ENCODE data around the gene LPP.

Gene LPP

DNA sequence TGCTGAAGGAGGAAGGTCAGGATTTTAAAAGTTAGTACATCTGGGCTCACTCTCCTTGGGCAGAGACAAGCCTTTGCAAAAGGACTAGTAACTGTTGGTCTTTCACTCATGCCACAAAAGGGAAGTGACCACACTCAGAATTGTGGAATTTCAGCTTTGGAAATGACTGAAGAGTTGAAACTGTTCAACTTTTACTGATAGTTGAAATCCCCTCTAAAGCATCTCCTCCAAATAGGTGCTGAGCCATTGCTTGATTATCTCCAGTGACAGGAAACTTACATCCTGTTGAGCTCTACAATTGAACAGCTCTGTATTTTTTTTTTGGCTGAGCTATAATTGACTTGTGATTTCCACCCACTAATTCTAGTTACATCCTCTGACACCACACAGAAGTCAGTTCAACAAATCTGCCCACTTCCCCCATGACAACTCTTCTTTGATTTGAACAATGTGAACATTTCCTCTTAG, 763.0 kb downstream of the LPP start:
- DNase-seq (ENCODE audit: insufficient read length, low spot score) (no peak), FAIRE-seq (no peak)
- TF ChIP-seq POLR2AphosphoS5 (IDR thresholded peaks at IDR 0.05; ENCODE audit: low read depth, low read length) = no peak
- peak; percentile 82 for TF ChIP-seq SPI1 (IDR thresholded peaks at IDR 0.05; ENCODE audit: low read depth, low read length)

- FAIRE-seq (no peak), DNase-seq (ENCODE audit: insufficient read length, low spot score) (no peak)
- TF ChIP-seq SPI1 (IDR thresholded peaks at IDR 0.05; ENCODE audit: low read depth, low read length) (no peak), POU2F2 (IDR thresholded peaks at IDR 0.05; ENCODE audit: low read depth, low read length) (no peak), POLR2AphosphoS5 (IDR thresholded peaks at IDR 0.05; ENCODE audit: low read depth, low read length) (no peak), PAX5 (IDR thresholded peaks at IDR 0.05; ENCODE audit: insufficient read depth, low read length, severe bottlenecking) (no peak), TAF1 (IDR thresholded peaks at IDR 0.05; ENCODE audit: low read depth, low read length) (no peak), POLR2A (IDR thresholded peaks at IDR 0.05; ENCODE audit: low read depth, low read length) (no peak)
Observed at GRCh38 chr3:188918093-188918492, 764.1 kb downstream of the LPP start.

DNA sequence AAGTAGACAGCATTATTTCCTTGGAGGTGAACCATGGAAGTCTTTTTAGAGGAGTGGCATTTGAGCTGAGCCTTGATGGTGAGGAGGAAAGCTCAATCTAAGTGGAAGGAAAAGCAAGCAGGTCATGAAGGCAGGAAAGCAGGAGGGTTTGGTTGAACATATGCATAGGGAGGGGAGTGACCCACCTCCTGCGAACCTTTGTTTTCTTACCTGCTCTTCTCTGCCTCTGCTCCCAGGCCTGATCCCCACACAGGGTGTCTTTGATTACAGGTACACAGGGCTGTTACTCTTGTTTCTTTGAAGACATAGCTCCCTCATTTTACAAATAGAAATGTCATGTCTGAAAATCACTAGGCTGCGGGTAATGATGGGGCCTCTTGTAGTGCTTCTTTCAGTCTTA, 769.7 kb downstream of the LPP start:
- DNase-seq (ENCODE audit: insufficient read length, low spot score) (no peak), FAIRE-seq (no peak)
- TF ChIP-seq POLR2AphosphoS5 (IDR thresholded peaks at IDR 0.05; ENCODE audit: low read depth, low read length) = no peak
- no peak for TF ChIP-seq SPI1 (IDR thresholded peaks at IDR 0.05; ENCODE audit: low read depth, low read length)
- TF ChIP-seq POLR2A (IDR thresholded peaks at IDR 0.05; ENCODE audit: low read depth, low read length) = no peak
- TF ChIP-seq POU2F2 (IDR thresholded peaks at IDR 0.05; ENCODE audit: low read depth, low read length) = no peak
- TF ChIP-seq PAX5 (IDR thresholded peaks at IDR 0.05; ENCODE audit: insufficient read depth, low read length, severe bottlenecking) = no peak
- TF ChIP-seq TAF1 (IDR thresholded peaks at IDR 0.05; ENCODE audit: low read depth, low read length) = no peak

GRCh38 chr3:188925376-188925775, 771.4 kb downstream of the LPP start:
- no peak for FAIRE-seq
- DNase-seq (ENCODE audit: insufficient read length, low spot score) = no peak
- TF ChIP-seq POLR2A (IDR thresholded peaks at IDR 0.05; ENCODE audit: low read depth, low read length) = no peak
- no peak for TF ChIP-seq PAX5 (IDR thresholded peaks at IDR 0.05; ENCODE audit: insufficient read depth, low read length, severe bottlenecking)
- no peak for TF ChIP-seq POLR2AphosphoS5 (IDR thresholded peaks at IDR 0.05; ENCODE audit: low read depth, low read length)
- no peak for TF ChIP-seq TAF1 (IDR thresholded peaks at IDR 0.05; ENCODE audit: low read depth, low read length)
- no peak for TF ChIP-seq SPI1 (IDR thresholded peaks at IDR 0.05; ENCODE audit: low read depth, low read length)

GRCh38 chr3:188926111-188926510, 772.2 kb downstream of the LPP start:
- no peak for FAIRE-seq
- no peak for DNase-seq (ENCODE audit: insufficient read length, low spot score)
- TF ChIP-seq POLR2AphosphoS5 (IDR thresholded peaks at IDR 0.05; ENCODE audit: low read depth, low read length) = no peak
- no peak for TF ChIP-seq POU2F2 (IDR thresholded peaks at IDR 0.05; ENCODE audit: low read depth, low read length)
- TF ChIP-seq TAF1 (IDR thresholded peaks at IDR 0.05; ENCODE audit: low read depth, low read length) = no peak
- TF ChIP-seq PAX5 (IDR thresholded peaks at IDR 0.05; ENCODE audit: insufficient read depth, low read length, severe bottlenecking) = no peak
- TF ChIP-seq POLR2A (IDR thresholded peaks at IDR 0.05; ENCODE audit: low read depth, low read length) = no peak
- no peak for TF ChIP-seq SPI1 (IDR thresholded peaks at IDR 0.05; ENCODE audit: low read depth, low read length)

DNA sequence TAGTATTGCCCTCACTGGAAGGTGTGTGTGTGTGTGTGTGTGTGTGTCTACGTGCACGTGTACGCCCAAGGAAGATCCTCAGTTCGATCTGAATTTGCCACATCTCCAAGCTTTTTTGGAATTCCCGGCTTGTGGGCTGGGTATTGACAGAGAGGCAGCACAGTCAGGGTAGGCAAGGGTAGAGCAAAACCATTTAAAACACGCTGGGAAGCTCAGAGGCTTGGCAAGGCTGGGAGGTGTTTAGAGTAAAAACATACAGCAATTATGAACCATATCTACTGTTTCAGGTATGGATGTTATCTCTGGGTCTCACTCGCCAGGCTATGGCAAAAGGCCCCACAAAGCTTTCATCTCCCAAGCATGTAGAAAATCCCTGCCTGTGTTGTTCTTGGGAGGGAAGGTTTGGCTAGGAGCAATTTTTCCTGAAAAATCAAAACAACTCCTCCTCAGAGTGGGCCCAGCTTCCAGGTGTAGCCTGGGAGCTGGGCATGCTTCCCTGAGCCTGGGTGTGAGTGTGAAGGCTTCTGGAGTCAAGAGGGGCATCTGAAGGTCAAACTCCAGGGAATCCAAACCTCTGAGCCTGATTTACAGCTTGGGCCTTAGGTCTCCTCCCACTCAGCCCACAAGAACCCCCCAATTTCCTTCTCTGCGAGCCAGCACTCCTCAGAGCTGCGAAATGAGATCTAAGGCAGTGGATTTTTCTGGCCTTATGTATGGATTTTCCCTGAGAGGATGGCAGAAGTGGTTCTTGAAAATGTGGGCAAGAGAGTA, 773.0 kb downstream of the LPP start:
- FAIRE-seq = no peak
- no peak for TF ChIP-seq POLR2AphosphoS5 (IDR thresholded peaks at IDR 0.05; ENCODE audit: low read depth, low read length)
- TF ChIP-seq POU2F2 (IDR thresholded peaks at IDR 0.05; ENCODE audit: low read depth, low read length) = no peak
- TF ChIP-seq POLR2A (IDR thresholded peaks at IDR 0.05; ENCODE audit: low read depth, low read length) = no peak
- TF ChIP-seq PAX5 (IDR thresholded peaks at IDR 0.05; ENCODE audit: insufficient read depth, low read length, severe bottlenecking) = no peak
- TF ChIP-seq TAF1 (IDR thresholded peaks at IDR 0.05; ENCODE audit: low read depth, low read length) = no peak
- no peak for TF ChIP-seq SPI1 (IDR thresholded peaks at IDR 0.05; ENCODE audit: low read depth, low read length)

DNA sequence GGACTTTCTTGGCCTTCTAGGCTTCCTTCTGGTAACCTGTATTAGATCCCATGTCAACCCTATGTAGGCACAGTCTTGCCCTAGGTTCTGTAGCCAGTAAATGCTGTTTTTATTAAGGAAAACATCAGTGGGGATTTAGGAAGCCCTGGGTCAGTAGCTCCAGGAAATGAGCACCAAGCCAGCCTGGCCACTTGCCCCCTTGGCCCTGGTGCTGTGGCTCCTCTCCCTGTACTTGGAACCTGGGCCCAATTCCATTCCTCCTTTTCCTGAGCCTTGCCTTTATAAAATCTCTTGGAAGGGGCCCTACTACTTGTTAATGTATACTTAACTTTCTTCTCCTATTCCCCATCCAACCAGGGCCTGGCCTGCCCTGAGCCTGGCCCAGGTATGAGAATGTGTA, 774.0 kb downstream of the LPP start:
- FAIRE-seq (no peak), DNase-seq (ENCODE audit: insufficient read length, low spot score) (no peak)
- TF ChIP-seq PAX5 (IDR thresholded peaks at IDR 0.05; ENCODE audit: insufficient read depth, low read length, severe bottlenecking) = no peak
- TF ChIP-seq POU2F2 (IDR thresholded peaks at IDR 0.05; ENCODE audit: low read depth, low read length) = no peak
- TF ChIP-seq SPI1 (IDR thresholded peaks at IDR 0.05; ENCODE audit: low read depth, low read length) = no peak
- no peak for TF ChIP-seq TAF1 (IDR thresholded peaks at IDR 0.05; ENCODE audit: low read depth, low read length)
- no peak for TF ChIP-seq POLR2A (IDR thresholded peaks at IDR 0.05; ENCODE audit: low read depth, low read length)
- no peak for TF ChIP-seq POLR2AphosphoS5 (IDR thresholded peaks at IDR 0.05; ENCODE audit: low read depth, low read length)

More for the DNA sequence above, 773.0 kb downstream of the LPP start:
- DNase-seq (ENCODE audit: insufficient read length, low spot score) = no peak

DNA sequence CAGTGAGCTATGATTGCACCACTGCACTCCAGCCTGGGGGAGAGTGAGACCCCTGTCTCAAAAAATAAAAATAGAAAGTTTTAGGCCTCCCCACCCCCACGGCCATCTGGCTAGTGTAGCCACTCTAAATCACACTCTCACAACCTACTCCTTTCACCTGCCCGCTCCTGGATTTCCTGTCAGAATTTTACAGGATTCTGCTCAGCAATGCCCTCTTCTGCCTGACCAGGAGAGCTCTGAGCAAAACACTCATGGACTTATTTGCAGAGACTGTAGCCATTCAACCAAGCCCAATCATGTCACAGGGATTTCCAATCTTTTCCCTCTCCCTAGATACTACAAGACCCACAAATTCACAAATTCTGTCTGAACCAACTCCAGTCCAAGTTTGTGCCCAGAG, 775.2 kb downstream of the LPP start:
- DNase-seq (ENCODE audit: insufficient read length, low spot score) (no peak), FAIRE-seq (no peak)
- TF ChIP-seq POU2F2 (IDR thresholded peaks at IDR 0.05; ENCODE audit: low read depth, low read length) = no peak
- no peak for TF ChIP-seq PAX5 (IDR thresholded peaks at IDR 0.05; ENCODE audit: insufficient read depth, low read length, severe bottlenecking)
- no peak for TF ChIP-seq POLR2A (IDR thresholded peaks at IDR 0.05; ENCODE audit: low read depth, low read length)
- TF ChIP-seq POLR2AphosphoS5 (IDR thresholded peaks at IDR 0.05; ENCODE audit: low read depth, low read length) = no peak
- no peak for TF ChIP-seq SPI1 (IDR thresholded peaks at IDR 0.05; ENCODE audit: low read depth, low read length)
- TF ChIP-seq TAF1 (IDR thresholded peaks at IDR 0.05; ENCODE audit: low read depth, low read length) = no peak

DNA sequence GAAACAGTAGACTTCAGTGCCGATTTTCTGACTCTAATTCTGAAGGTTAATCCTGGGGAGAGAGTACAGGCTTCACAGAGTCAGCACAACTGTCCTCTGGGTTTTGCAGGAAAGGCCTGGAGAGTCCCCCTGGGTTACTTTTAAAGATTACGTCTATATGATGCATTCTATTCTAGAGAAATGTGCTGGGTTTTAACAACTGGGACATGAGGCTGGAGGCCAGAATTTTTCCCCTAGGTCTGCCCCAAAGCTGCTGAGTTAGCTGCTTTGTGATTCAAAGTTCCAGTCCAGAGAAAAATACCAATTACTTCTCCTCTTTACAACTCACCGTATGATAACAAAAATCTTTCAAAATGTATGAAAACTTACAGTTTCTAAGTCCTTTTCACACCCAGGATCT, 777.1 kb downstream of the LPP start:
- TF ChIP-seq POLR2AphosphoS5 (IDR thresholded peaks at IDR 0.05; ENCODE audit: low read depth, low read length) = no peak
- TF ChIP-seq SPI1 (IDR thresholded peaks at IDR 0.05; ENCODE audit: low read depth, low read length) = no peak
- no peak for TF ChIP-seq TAF1 (IDR thresholded peaks at IDR 0.05; ENCODE audit: low read depth, low read length)
- TF ChIP-seq POLR2A (IDR thresholded peaks at IDR 0.05; ENCODE audit: low read depth, low read length) = no peak
- TF ChIP-seq POU2F2 (IDR thresholded peaks at IDR 0.05; ENCODE audit: low read depth, low read length) = no peak
- TF ChIP-seq PAX5 (IDR thresholded peaks at IDR 0.05; ENCODE audit: insufficient read depth, low read length, severe bottlenecking) = no peak
- no peak for DNase-seq (ENCODE audit: insufficient read length, low spot score)
- no peak for FAIRE-seq

GRCh38 chr3:188931531-188931930, 777.6 kb downstream of the LPP start:
- FAIRE-seq (no peak), DNase-seq (ENCODE audit: insufficient read length, low spot score) (no peak)
- no peak for TF ChIP-seq SPI1 (IDR thresholded peaks at IDR 0.05; ENCODE audit: low read depth, low read length)
- no peak for TF ChIP-seq POLR2AphosphoS5 (IDR thresholded peaks at IDR 0.05; ENCODE audit: low read depth, low read length)
- TF ChIP-seq POU2F2 (IDR thresholded peaks at IDR 0.05; ENCODE audit: low read depth, low read length) = no peak
- TF ChIP-seq PAX5 (IDR thresholded peaks at IDR 0.05; ENCODE audit: insufficient read depth, low read length, severe bottlenecking) = no peak
- no peak for TF ChIP-seq TAF1 (IDR thresholded peaks at IDR 0.05; ENCODE audit: low read depth, low read length)
- TF ChIP-seq POLR2A (IDR thresholded peaks at IDR 0.05; ENCODE audit: low read depth, low read length) = no peak

Measured in GM12891 (cell line).